K562 (cell line): Measurements from ENCODE around the gene NUP62. TPM values are rescaled to one million over a fixed set of nuclear protein-coding genes. Genes with fewer than 3 reads are reported as not detected.

Experiments used
- ATF7 ChIP-seq: fragments of 450-650 bp; IDR thresholded peaks from 2 replicates; pipeline ENCODE4 v1.7.1; 2014; ENCODE audit warnings: mild to moderate bottlenecking, moderate library complexity
- ETV5 ChIP-seq: sonication (generic); formaldehyde crosslinking; IDR thresholded peaks from 2 replicates; pipeline ENCODE4 v1.4.0; 2020; ENCODE audit warnings: low read depth, mild to moderate bottlenecking, missing genetic modification reagents
- KDM1A ChIP-seq, 2 experiments: fragments of 450-650 bp; IDR thresholded peaks; 2 replicates each; pipeline ENCODE4 v1.6.1; 2016; ENCODE audit warnings: mild to moderate bottlenecking in 2 of 2
- MAFK ChIP-seq: IDR thresholded peaks from 2 replicates; pipeline ENCODE4 v1.6.1; 2011; ENCODE audit warnings: low read length, improper control_type of control experiment
- POLR2G ChIP-seq: fragments of 200-400 bp; formaldehyde crosslinking; IDR thresholded peaks from 2 replicates; pipeline ENCODE4 v1.6.1; 2017; ENCODE audit warnings: low read depth, mild to moderate bottlenecking, antibody characterized with exemption, low read length, moderate library complexity
- RBM25 ChIP-seq: fragments of 200-400 bp; formaldehyde crosslinking; IDR thresholded peaks from 2 replicates; pipeline ENCODE4 v1.6.1; 2018; ENCODE audit warnings: low read length, low read depth, moderate library complexity; ENCODE audit not compliant: severe bottlenecking
- RFX5 ChIP-seq: IDR thresholded peaks from 2 replicates; pipeline ENCODE4 v1.6.1; 2011; ENCODE audit warnings: low read depth, mild to moderate bottlenecking, improper control_type of control experiment, low read length
- SMAD3 ChIP-seq: fragments of 450-650 bp; formaldehyde crosslinking; conservative IDR thresholded peaks from 2 replicates; pipeline ENCODE4 v1.4.0; 2020; ENCODE audit warnings: mild to moderate bottlenecking
- STAT5B ChIP-seq: fragments of 250-450 bp; sonication (Bioruptor Pico); IDR thresholded peaks from 2 replicates; pipeline ENCODE4 v1.8.0; 2021; ENCODE audit warnings: mild to moderate bottlenecking, inconsistent platforms
- ZNF436 ChIP-seq: fragments of 250-450, 450-650 bp; sonication (Bioruptor Pico); formaldehyde crosslinking; IDR thresholded peaks from 2 replicates; pipeline ENCODE4 v1.7.0; 2020; ENCODE audit warnings: mild to moderate bottlenecking
- polyA plus RNA-seq, 8 experiments: library from polyadenylated mRNA; depleted of rRNA in 4 of 8; stranded (reverse) in 5 of 8; unstranded in 3 of 8; fragments of >200 nt; fragmentation: Nextera tagmentation in 2 of 8; fragmentation: Illumina TruSeq in 1 of 8; extraction: Ambion mirVana in 2 of 8; extraction: Trizol in 1 of 8; gene quantifications; 2 replicates each; pipeline versions ENCODE4 v1.2.1 to v1.2.3, GENCODE V29; 2011 to 2014; ENCODE audit warnings: inconsistent platforms in 1 of 8, missing spikeins in 1 of 8
- total RNA-seq, 7 experiments: library from RNA; depleted of rRNA in 6 of 7; stranded (reverse); fragments of >200 nt in 6 of 7; fragmentation: Illumina TruSeq in 2 of 7; extraction: Trizol in 2 of 7; gene quantifications; 2 replicates each; pipeline versions ENCODE4 v1.2.1 to v1.2.3, GENCODE V29; 2011 to 2021; ENCODE audit warnings: low replicate concordance in 1 of 7
- TF ChIP-seq, protein P1 (sequence below): fragments of 200-600 bp; sonication (generic); IDR thresholded peaks from one replicate; pipeline ENCODE4 v1.6.1; 2012; ENCODE audit warnings: mild to moderate bottlenecking, low read depth, low read length, inconsistent platforms
- TF ChIP-seq, protein P2 (sequence below): fragments of 450-650 bp; IDR thresholded peaks from 2 replicates; pipeline ENCODE4 v1.7.1; 2018; ENCODE audit warnings: mild to moderate bottlenecking, low read depth; ENCODE audit not compliant: partially characterized antibody

Gene NUP62
- total and polyA plus RNA-seq, 9 of the 15 experiments (the other 6 are each of a cell fraction or from before 2014, with no cell fraction given) = 16.9 to 109 (median 66.0) TPM

DNA sequence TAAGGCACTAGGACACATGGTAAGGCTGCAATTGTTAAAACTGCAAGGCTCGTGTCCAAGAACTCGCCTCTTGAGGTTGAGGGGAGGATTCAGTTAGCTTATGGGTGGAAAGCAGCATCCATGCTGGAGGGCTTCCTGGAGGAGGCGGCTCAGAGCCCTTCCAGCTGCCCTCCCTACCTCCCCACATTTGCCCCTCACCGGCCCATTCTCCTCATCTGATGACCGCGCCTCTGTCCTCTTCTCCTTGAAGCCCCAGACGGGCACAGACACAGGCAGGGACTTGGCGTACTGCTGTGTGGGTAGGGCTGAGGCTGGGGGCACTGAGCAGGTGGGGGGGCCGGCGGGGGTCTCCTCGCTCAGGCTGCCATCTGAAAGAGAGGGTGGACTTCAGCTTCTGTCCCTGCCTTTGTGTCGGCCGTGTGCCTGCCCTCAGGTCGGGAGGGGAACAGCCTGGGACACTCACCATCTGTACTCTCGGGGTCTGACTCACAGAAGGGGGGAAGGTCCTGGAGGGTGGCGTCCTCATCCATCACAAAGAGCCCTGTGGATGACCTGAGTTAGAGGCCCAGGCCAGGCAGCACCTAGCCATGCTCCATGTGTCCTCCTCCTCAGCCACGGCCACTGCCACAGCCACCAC, 57.8 kb downstream of the NUP62 start (continued):
- TF ChIP-seq RBM25 (peak; percentile 81), RFX5 (no peak), MAFK (no peak), ATF7 (no peak), SMAD3 (CRISPR knock-in tag) (no peak), STAT5B (CRISPR knock-in tag) (no peak), ETV5 (no peak), KDM1A (IDR thresholded peaks at IDR 0.05) (0 out of 4 replicates have a peak, but pooled peaks of 1 of the 2 experiments have one; percentile 16), ZNF436 (peak; percentile 80), POLR2G (0 out of 2 replicates have a peak, but pooled peaks have one; percentile 15)
- TF ChIP-seq, protein P1, sequence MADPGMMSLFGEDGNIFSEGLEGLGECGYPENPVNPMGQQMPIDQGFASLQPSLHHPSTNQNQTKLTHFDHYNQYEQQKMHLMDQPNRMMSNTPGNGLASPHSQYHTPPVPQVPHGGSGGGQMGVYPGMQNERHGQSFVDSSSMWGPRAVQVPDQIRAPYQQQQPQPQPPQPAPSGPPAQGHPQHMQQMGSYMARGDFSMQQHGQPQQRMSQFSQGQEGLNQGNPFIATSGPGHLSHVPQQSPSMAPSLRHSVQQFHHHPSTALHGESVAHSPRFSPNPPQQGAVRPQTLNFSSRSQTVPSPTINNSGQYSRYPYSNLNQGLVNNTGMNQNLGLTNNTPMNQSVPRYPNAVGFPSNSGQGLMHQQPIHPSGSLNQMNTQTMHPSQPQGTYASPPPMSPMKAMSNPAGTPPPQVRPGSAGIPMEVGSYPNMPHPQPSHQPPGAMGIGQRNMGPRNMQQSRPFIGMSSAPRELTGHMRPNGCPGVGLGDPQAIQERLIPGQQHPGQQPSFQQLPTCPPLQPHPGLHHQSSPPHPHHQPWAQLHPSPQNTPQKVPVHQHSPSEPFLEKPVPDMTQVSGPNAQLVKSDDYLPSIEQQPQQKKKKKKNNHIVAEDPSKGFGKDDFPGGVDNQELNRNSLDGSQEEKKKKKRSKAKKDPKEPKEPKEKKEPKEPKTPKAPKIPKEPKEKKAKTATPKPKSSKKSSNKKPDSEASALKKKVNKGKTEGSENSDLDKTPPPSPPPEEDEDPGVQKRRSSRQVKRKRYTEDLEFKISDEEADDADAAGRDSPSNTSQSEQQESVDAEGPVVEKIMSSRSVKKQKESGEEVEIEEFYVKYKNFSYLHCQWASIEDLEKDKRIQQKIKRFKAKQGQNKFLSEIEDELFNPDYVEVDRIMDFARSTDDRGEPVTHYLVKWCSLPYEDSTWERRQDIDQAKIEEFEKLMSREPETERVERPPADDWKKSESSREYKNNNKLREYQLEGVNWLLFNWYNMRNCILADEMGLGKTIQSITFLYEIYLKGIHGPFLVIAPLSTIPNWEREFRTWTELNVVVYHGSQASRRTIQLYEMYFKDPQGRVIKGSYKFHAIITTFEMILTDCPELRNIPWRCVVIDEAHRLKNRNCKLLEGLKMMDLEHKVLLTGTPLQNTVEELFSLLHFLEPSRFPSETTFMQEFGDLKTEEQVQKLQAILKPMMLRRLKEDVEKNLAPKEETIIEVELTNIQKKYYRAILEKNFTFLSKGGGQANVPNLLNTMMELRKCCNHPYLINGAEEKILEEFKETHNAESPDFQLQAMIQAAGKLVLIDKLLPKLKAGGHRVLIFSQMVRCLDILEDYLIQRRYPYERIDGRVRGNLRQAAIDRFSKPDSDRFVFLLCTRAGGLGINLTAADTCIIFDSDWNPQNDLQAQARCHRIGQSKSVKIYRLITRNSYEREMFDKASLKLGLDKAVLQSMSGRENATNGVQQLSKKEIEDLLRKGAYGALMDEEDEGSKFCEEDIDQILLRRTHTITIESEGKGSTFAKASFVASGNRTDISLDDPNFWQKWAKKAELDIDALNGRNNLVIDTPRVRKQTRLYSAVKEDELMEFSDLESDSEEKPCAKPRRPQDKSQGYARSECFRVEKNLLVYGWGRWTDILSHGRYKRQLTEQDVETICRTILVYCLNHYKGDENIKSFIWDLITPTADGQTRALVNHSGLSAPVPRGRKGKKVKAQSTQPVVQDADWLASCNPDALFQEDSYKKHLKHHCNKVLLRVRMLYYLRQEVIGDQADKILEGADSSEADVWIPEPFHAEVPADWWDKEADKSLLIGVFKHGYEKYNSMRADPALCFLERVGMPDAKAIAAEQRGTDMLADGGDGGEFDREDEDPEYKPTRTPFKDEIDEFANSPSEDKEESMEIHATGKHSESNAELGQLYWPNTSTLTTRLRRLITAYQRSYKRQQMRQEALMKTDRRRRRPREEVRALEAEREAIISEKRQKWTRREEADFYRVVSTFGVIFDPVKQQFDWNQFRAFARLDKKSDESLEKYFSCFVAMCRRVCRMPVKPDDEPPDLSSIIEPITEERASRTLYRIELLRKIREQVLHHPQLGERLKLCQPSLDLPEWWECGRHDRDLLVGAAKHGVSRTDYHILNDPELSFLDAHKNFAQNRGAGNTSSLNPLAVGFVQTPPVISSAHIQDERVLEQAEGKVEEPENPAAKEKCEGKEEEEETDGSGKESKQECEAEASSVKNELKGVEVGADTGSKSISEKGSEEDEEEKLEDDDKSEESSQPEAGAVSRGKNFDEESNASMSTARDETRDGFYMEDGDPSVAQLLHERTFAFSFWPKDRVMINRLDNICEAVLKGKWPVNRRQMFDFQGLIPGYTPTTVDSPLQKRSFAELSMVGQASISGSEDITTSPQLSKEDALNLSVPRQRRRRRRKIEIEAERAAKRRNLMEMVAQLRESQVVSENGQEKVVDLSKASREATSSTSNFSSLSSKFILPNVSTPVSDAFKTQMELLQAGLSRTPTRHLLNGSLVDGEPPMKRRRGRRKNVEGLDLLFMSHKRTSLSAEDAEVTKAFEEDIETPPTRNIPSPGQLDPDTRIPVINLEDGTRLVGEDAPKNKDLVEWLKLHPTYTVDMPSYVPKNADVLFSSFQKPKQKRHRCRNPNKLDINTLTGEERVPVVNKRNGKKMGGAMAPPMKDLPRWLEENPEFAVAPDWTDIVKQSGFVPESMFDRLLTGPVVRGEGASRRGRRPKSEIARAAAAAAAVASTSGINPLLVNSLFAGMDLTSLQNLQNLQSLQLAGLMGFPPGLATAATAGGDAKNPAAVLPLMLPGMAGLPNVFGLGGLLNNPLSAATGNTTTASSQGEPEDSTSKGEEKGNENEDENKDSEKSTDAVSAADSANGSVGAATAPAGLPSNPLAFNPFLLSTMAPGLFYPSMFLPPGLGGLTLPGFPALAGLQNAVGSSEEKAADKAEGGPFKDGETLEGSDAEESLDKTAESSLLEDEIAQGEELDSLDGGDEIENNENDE = no peak
- TF ChIP-seq, protein P2, sequence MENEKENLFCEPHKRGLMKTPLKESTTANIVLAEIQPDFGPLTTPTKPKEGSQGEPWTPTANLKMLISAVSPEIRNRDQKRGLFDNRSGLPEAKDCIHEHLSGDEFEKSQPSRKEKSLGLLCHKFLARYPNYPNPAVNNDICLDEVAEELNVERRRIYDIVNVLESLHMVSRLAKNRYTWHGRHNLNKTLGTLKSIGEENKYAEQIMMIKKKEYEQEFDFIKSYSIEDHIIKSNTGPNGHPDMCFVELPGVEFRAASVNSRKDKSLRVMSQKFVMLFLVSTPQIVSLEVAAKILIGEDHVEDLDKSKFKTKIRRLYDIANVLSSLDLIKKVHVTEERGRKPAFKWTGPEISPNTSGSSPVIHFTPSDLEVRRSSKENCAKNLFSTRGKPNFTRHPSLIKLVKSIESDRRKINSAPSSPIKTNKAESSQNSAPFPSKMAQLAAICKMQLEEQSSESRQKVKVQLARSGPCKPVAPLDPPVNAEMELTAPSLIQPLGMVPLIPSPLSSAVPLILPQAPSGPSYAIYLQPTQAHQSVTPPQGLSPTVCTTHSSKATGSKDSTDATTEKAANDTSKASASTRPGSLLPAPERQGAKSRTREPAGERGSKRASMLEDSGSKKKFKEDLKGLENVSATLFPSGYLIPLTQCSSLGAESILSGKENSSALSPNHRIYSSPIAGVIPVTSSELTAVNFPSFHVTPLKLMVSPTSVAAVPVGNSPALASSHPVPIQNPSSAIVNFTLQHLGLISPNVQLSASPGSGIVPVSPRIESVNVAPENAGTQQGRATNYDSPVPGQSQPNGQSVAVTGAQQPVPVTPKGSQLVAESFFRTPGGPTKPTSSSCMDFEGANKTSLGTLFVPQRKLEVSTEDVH = no peak
